Measurements from ENCODE around the gene CMIP.

GRCh38 chr16:81570151-81570846, 125.7 kb downstream of the CMIP start:
- TF ChIP-seq CTCF (IDR thresholded peaks at IDR 0.05; ENCODE audit: poor library complexity, severe bottlenecking) (no peak), MXI1 (conservative IDR thresholded peaks at IDR 0.05; ENCODE audit: poor library complexity, severe bottlenecking) (no peak), EZH2 (IDR thresholded peaks at IDR 0.05; ENCODE audit: borderline replicate concordance, insufficient read depth, low read length, poor library complexity, severe bottlenecking) (no peak), RAD21 (conservative IDR thresholded peaks at IDR 0.05) (no peak), POLR2AphosphoS5 (IDR thresholded peaks at IDR 0.05) (no peak), SMC3 (conservative IDR thresholded peaks at IDR 0.05; ENCODE audit: poor library complexity) (no peak)
- TF ChIP-seq, protein P1, sequence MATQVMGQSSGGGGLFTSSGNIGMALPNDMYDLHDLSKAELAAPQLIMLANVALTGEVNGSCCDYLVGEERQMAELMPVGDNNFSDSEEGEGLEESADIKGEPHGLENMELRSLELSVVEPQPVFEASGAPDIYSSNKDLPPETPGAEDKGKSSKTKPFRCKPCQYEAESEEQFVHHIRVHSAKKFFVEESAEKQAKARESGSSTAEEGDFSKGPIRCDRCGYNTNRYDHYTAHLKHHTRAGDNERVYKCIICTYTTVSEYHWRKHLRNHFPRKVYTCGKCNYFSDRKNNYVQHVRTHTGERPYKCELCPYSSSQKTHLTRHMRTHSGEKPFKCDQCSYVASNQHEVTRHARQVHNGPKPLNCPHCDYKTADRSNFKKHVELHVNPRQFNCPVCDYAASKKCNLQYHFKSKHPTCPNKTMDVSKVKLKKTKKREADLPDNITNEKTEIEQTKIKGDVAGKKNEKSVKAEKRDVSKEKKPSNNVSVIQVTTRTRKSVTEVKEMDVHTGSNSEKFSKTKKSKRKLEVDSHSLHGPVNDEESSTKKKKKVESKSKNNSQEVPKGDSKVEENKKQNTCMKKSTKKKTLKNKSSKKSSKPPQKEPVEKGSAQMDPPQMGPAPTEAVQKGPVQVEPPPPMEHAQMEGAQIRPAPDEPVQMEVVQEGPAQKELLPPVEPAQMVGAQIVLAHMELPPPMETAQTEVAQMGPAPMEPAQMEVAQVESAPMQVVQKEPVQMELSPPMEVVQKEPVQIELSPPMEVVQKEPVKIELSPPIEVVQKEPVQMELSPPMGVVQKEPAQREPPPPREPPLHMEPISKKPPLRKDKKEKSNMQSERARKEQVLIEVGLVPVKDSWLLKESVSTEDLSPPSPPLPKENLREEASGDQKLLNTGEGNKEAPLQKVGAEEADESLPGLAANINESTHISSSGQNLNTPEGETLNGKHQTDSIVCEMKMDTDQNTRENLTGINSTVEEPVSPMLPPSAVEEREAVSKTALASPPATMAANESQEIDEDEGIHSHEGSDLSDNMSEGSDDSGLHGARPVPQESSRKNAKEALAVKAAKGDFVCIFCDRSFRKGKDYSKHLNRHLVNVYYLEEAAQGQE (IDR thresholded peaks at IDR 0.05; ENCODE audit: borderline replicate concordance), result no peak
